HEK293 (cell line): Measurements from ENCODE around the gene RNF166.

Experiments
- CTCF ChIA-PET: fragments of 350-600 bp; formaldehyde crosslinking; extraction: SDS; loops from one replicate; lab custom pipeline; 2021; ENCODE audit warnings: antibody characterized with exemption; lab: Yijun Ruan, JAX
- POLR2A ChIA-PET: fragments of 300-600 bp; formaldehyde crosslinking; extraction: SDS; loops from one replicate; lab custom pipeline; 2020; ENCODE audit warnings: antibody characterized with exemption, inconsistent platforms; lab: Yijun Ruan, JAX
- H3K27ac ChIP-seq: fragments of 200-500 bp; sonication (Bioruptor generic); 2 replicates; pipeline ENCODE4 v1.5.1; 2014; ENCODE audit warnings: low read depth, low read length, control low read depth, inconsistent platforms; ENCODE audit errors: extremely low read depth
- H3K36me3 ChIP-seq, 2 experiments: fragments of 200-500 bp in 1 of 2; sonication (Bioruptor generic) in 1 of 2; 1 replicate in 1 of 2; 2 replicates in 1 of 2; pipeline ENCODE4 v1.5.1; 2014 to 2017; ENCODE audit warnings: inconsistent platforms in 2 of 2, low read length in 2 of 2; ENCODE audit not compliant: control insufficient read depth in 2 of 2, insufficient read depth in 1 of 2
- H3K4me1 ChIP-seq: fragments of 200-500 bp; sonication (Bioruptor generic); 2 replicates; pipeline ENCODE4 v1.5.1; 2014; ENCODE audit warnings: mild to moderate bottlenecking, low read length, inconsistent platforms; ENCODE audit not compliant: control insufficient read depth, insufficient read depth
- H3K4me3 ChIP-seq: 2 replicates; pipeline ENCODE4 v1.5.1; 2011; ENCODE audit warnings: low read depth, mild to moderate bottlenecking, control low read depth, low read length, moderate library complexity
- H3K9me3 ChIP-seq: fragments of 200-500 bp; sonication (Bioruptor generic); 2 replicates; pipeline ENCODE4 v1.5.1; 2014; ENCODE audit warnings: low read depth, low read length, inconsistent platforms; ENCODE audit not compliant: control insufficient read depth, insufficient read depth
- ELK4 ChIP-seq: IDR thresholded peaks from 2 replicates; pipeline ENCODE4 v1.6.1; 2011; ENCODE audit warnings: mild to moderate bottlenecking, low read depth, low read length, borderline replicate concordance
- GLIS2 ChIP-seq: fragments of 450-650 bp; formaldehyde crosslinking; IDR thresholded peaks from 2 replicates; pipeline ENCODE4 v1.5.1; 2016; ENCODE audit warnings: missing biosample characterization, missing genetic modification characterization
- MEIS1 ChIP-seq: sonication (generic); formaldehyde crosslinking; IDR thresholded peaks from 2 replicates; pipeline ENCODE4 v1.8.1; 2022; ENCODE audit warnings: missing genetic modification reagents, mild to moderate bottlenecking, borderline replicate concordance
- ZBTB49 ChIP-seq: fragments of 450-650 bp; formaldehyde crosslinking; IDR thresholded peaks from 2 replicates; pipeline ENCODE4 v1.5.1; 2016; ENCODE audit warnings: missing biosample characterization, missing genetic modification characterization, low read depth
- ZFHX2 ChIP-seq: fragments of 450-650 bp; formaldehyde crosslinking; conservative IDR thresholded peaks from 2 replicates; pipeline ENCODE4 v1.5.1; 2016; ENCODE audit warnings: missing biosample characterization, missing genetic modification characterization
- ZNF133 ChIP-seq: fragments of 450-650 bp; formaldehyde crosslinking; IDR thresholded peaks from 2 replicates; pipeline ENCODE4 v1.5.1; 2016; ENCODE audit warnings: missing biosample characterization, missing genetic modification characterization
- ZNF2 ChIP-seq: fragments of 450-650 bp; formaldehyde crosslinking; IDR thresholded peaks from 2 replicates; pipeline ENCODE4 v1.5.1; 2016; ENCODE audit warnings: missing biosample characterization, missing genetic modification characterization
- ZNF214 ChIP-seq: fragments of 450-650 bp; formaldehyde crosslinking; IDR thresholded peaks from 2 replicates; pipeline ENCODE4 v1.5.1; 2017; ENCODE audit warnings: missing biosample characterization, mild to moderate bottlenecking, missing genetic modification characterization, borderline replicate concordance
- ZNF239 ChIP-seq: fragments of 450-650 bp; formaldehyde crosslinking; IDR thresholded peaks from 2 replicates; pipeline ENCODE4 v1.5.1; 2016; ENCODE audit warnings: missing biosample characterization, missing genetic modification characterization
- ZNF311 ChIP-seq: fragments of 450-650 bp; formaldehyde crosslinking; IDR thresholded peaks from 2 replicates; pipeline ENCODE4 v1.5.1; 2017; ENCODE audit warnings: missing biosample characterization, missing genetic modification characterization, borderline replicate concordance
- ZNF394 ChIP-seq: fragments of 450-650 bp; formaldehyde crosslinking; IDR thresholded peaks from 2 replicates; pipeline ENCODE4 v1.5.1; 2016; ENCODE audit warnings: missing biosample characterization, missing genetic modification characterization, mild to moderate bottlenecking, moderate library complexity, borderline replicate concordance
- ZNF449 ChIP-seq: fragments of 450-650 bp; formaldehyde crosslinking; IDR thresholded peaks from 2 replicates; pipeline ENCODE4 v1.5.1; 2017; ENCODE audit warnings: missing biosample characterization, mild to moderate bottlenecking, missing genetic modification characterization, moderate library complexity
- ZNF548 ChIP-seq: fragments of 450-650 bp; formaldehyde crosslinking; IDR thresholded peaks from 2 replicates; pipeline ENCODE4 v1.5.1; 2016; ENCODE audit warnings: missing biosample characterization, missing genetic modification characterization
- ZNF670 ChIP-seq: fragments of 450-650 bp; formaldehyde crosslinking; IDR thresholded peaks from 2 replicates; pipeline ENCODE4 v1.5.1; 2016; ENCODE audit warnings: missing biosample characterization, missing genetic modification characterization, low read depth
- ZNF837 ChIP-seq: fragments of 450-650 bp; formaldehyde crosslinking; IDR thresholded peaks from 2 replicates; pipeline ENCODE4 v1.5.1; 2016; ENCODE audit warnings: missing biosample characterization, missing genetic modification characterization
- TF ChIP-seq, protein P1 (sequence below): fragments of 450-650 bp; formaldehyde crosslinking; IDR thresholded peaks from 2 replicates; pipeline ENCODE4 v1.5.1; 2017; ENCODE audit warnings: missing biosample characterization, missing genetic modification characterization
- TF ChIP-seq, protein P2 (sequence below): fragments of 450-650 bp; IDR thresholded peaks from 2 replicates; pipeline ENCODE4 v1.5.1; 2018; ENCODE audit warnings: missing biosample characterization, mild to moderate bottlenecking, missing genetic modification characterization
- TF ChIP-seq, protein P3 (sequence below): fragments of 450-650 bp; formaldehyde crosslinking; IDR thresholded peaks from 2 replicates; pipeline ENCODE4 v1.5.1; 2016; ENCODE audit warnings: missing biosample characterization, missing genetic modification characterization

RNF166 gene

GRCh38 chr16:88752386-88753002, 46.3 kb upstream of the RNF166 start:
- H3K4me3 ChIP-seq: no peak overlapping the region
- no peaks in the 10 kb centered on the region for H3K4me1 ChIP-seq
- ChIA-PET CTCF (interaction anchor here (1.8 kb wide), 1 partner anchor 29 kb away, joined by 5 read pairs; no protein-coding TSS in a partner anchor), POLR2A (interaction anchor here (0.9 kb wide), 1 partner anchor 17 kb away, joined by 3 read pairs; no protein-coding TSS in a partner anchor)
- no peak overlapping the region for H3K27ac ChIP-seq
- no peaks in the 10 kb centered on the region for H3K9me3 ChIP-seq
- peaks cover 0 to 4% of the 10 kb centered on the region in 2 experiments; a peak in 1 of 3 replicates for H3K36me3 ChIP-seq
- 0 out of 2 replicates have a peak, but pooled peaks have one; percentile 16 for TF ChIP-seq GLIS2 (tag by site-specific recombination)
- TF ChIP-seq ZNF394 (tag by site-specific recombination): no peak
- TF ChIP-seq ZNF449 (tag by site-specific recombination): peak; percentile 96
- TF ChIP-seq, all 188 proteins: peak for 2

GRCh38 chr16:88750854-88751253, 44.6 kb upstream of the RNF166 start:
- no peak for TF ChIP-seq ZNF670
- TF ChIP-seq ZFHX2 (tag by site-specific recombination): 0 out of 2 replicates have a peak, but pooled peaks have one; percentile 5
- CTCF ChIA-PET: interaction anchor here (0.7 to 2.0 kb wide), 2 partner anchors 13 to 49 kb away, joined by 5 to 10 read pairs; no protein-coding TSS in a partner anchor
- Histone ChIP-seq H3K9me3 (no peaks in the 10 kb centered on the region), H3K4me1 (no peaks in the 10 kb centered on the region), H3K36me3 (peaks cover 0 to 4% of the 10 kb centered on the region in 2 experiments; a peak in 1 of 3 replicates), H3K27ac (no peak overlapping the region), H3K4me3 (no peak overlapping the region)
- POLR2A ChIA-PET: interaction anchor here (0.6 kb wide), 1 partner anchor 9 kb away, joined by 3 read pairs; no protein-coding TSS in a partner anchor

GRCh38 chr16:88749358-88749757, 43.1 kb upstream of the RNF166 start:
- Histone ChIP-seq H3K36me3 (peaks cover 0 to 4% of the 10 kb centered on the region in 2 experiments; a peak in 1 of 3 replicates), H3K27ac (no peak overlapping the region), H3K9me3 (no peaks in the 10 kb centered on the region), H3K4me3 (no peak overlapping the region), H3K4me1 (no peaks in the 10 kb centered on the region)
- ChIA-PET POLR2A (no interaction called here), CTCF (no interaction called here)
- TF ChIP-seq, protein P1, sequence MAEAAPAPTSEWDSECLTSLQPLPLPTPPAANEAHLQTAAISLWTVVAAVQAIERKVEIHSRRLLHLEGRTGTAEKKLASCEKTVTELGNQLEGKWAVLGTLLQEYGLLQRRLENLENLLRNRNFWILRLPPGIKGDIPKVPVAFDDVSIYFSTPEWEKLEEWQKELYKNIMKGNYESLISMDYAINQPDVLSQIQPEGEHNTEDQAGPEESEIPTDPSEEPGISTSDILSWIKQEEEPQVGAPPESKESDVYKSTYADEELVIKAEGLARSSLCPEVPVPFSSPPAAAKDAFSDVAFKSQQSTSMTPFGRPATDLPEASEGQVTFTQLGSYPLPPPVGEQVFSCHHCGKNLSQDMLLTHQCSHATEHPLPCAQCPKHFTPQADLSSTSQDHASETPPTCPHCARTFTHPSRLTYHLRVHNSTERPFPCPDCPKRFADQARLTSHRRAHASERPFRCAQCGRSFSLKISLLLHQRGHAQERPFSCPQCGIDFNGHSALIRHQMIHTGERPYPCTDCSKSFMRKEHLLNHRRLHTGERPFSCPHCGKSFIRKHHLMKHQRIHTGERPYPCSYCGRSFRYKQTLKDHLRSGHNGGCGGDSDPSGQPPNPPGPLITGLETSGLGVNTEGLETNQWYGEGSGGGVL: no peak
- no peak for TF ChIP-seq ZNF311 (tag by site-specific recombination)
- no peak for TF ChIP-seq ZNF548 (tag by site-specific recombination)
- no peak for TF ChIP-seq MEIS1 (CRISPR knock-in tag)
- TF ChIP-seq ZNF239: no peak
- TF ChIP-seq ZNF837 (tag by site-specific recombination): no peak
- no peak for TF ChIP-seq ZNF214 (tag by site-specific recombination)
- TF ChIP-seq ZNF2 (tag by site-specific recombination): no peak
- TF ChIP-seq ZNF133: no peak
- TF ChIP-seq, protein P2, sequence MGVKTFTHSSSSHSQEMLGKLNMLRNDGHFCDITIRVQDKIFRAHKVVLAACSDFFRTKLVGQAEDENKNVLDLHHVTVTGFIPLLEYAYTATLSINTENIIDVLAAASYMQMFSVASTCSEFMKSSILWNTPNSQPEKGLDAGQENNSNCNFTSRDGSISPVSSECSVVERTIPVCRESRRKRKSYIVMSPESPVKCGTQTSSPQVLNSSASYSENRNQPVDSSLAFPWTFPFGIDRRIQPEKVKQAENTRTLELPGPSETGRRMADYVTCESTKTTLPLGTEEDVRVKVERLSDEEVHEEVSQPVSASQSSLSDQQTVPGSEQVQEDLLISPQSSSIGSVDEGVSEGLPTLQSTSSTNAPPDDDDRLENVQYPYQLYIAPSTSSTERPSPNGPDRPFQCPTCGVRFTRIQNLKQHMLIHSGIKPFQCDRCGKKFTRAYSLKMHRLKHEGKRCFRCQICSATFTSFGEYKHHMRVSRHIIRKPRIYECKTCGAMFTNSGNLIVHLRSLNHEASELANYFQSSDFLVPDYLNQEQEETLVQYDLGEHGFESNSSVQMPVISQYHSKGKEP (tag by site-specific recombination): no peak
- TF ChIP-seq ELK4: no peak
- TF ChIP-seq, protein P3, sequence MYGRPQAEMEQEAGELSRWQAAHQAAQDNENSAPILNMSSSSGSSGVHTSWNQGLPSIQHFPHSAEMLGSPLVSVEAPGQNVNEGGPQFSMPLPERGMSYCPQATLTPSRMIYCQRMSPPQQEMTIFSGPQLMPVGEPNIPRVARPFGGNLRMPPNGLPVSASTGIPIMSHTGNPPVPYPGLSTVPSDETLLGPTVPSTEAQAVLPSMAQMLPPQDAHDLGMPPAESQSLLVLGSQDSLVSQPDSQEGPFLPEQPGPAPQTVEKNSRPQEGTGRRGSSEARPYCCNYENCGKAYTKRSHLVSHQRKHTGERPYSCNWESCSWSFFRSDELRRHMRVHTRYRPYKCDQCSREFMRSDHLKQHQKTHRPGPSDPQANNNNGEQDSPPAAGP: no peak
- TF ChIP-seq ZBTB49 (tag by site-specific recombination): no peak
